ENCODE data around the gene ELOF1.

The ELOF1 gene

DNA sequence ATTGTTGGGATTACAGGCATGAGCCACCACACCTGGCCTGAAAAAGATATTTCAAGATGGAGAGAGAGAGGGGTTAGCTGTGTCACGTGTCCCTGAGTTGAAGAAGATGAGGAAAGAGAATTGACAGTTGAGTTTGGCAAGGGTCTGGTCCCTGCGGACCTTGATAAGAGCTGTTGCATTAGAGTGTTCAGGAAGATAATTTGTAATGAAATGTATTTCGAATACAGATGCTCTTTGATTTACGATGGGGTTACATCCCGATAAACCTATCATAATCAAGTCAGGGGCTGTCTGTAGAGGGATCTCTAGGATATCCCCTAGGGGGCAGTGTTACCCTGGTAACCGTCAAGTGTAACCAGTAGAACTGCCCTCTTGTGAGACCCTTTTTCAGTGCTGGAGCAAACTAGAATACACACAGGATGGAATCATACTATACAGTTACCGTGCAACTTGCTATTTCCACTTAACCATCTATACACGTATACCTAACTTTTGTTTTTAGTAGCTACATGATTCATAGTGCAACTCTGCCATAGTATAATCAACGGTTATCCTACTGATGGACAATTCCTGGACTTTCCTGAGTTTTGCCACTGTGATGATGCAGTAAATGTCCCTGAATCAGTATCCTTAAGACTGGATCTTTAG lies 1.5 kb upstream of the ELOF1 start:
- Histone ChIP-seq H4K91ac (ENCODE audit: low read length) (no peak overlapping the region), H3K14ac (ENCODE audit: low read length in 2 of 2) (no peak overlapping the region), H3K4me3 (ENCODE audit: insufficient read depth in 1 of 2, low read depth in 1 of 2, low read length in 2 of 2) (peak overlapping the region in 1 of 2 experiments; percentile 99), H3K9me3 (ENCODE audit: control insufficient read depth, low read length) (no peaks in the 10 kb centered on the region), H3K27ac (ENCODE audit: low read length, poor library complexity, severe bottlenecking) (no peak overlapping the region), H2BK5ac (ENCODE audit: low read depth, low read length, poor library complexity, severe bottlenecking) (no peak overlapping the region), H2BK12ac (ENCODE audit: low read length in 2 of 2) (no peak overlapping the region), H3K79me1 (replicated peaks; ENCODE audit: low read length, poor library complexity, severe bottlenecking) (peaks cover 13% of the 10 kb centered on the region), H4K8ac (ENCODE audit: low read length) (no peak overlapping the region), H3K4ac (ENCODE audit: low read depth in 1 of 2, low read length in 2 of 2) (no peak overlapping the region), H3K4me1 (ENCODE audit: control insufficient read depth, insufficient read depth, low read depth, low read length) (peaks cover 9% of the 10 kb centered on the region), H2AK5ac (ENCODE audit: low read length, severe bottlenecking) (no peak overlapping the region), H3K27me3 (ENCODE audit: control insufficient read depth in 1 of 2, insufficient read depth in 1 of 2, low read length in 2 of 2) (no peaks in the 10 kb centered on the region), H3K36me3 (ENCODE audit: control insufficient read depth in 1 of 2, insufficient read depth in 2 of 2, low read depth in 1 of 2, low read length in 2 of 2) (peaks cover 5 to 14% of the 10 kb centered on the region in 2 experiments), H2AFZ (ENCODE audit: low read depth, low read length) (no peak overlapping the region), H2BK15ac (ENCODE audit: low read depth, poor library complexity, severe bottlenecking) (no peak overlapping the region), H3K18ac (ENCODE audit: low read depth in 1 of 2, low read length in 2 of 2) (no peak overlapping the region), H3K4me2 (ENCODE audit: low read length, poor library complexity, severe bottlenecking) (no peak overlapping the region), H2BK120ac (ENCODE audit: low read depth, low read length) (no peak overlapping the region), H3K9ac (ENCODE audit: low read length) (peak overlapping the region; percentile 96), H3K23ac (ENCODE audit: low read length in 2 of 2) (no peak overlapping the region)
- 28% methylated on average over 9 of the region's 9 CpGs for WGBS
- peak; percentile 82 for DNase-seq

DNA sequence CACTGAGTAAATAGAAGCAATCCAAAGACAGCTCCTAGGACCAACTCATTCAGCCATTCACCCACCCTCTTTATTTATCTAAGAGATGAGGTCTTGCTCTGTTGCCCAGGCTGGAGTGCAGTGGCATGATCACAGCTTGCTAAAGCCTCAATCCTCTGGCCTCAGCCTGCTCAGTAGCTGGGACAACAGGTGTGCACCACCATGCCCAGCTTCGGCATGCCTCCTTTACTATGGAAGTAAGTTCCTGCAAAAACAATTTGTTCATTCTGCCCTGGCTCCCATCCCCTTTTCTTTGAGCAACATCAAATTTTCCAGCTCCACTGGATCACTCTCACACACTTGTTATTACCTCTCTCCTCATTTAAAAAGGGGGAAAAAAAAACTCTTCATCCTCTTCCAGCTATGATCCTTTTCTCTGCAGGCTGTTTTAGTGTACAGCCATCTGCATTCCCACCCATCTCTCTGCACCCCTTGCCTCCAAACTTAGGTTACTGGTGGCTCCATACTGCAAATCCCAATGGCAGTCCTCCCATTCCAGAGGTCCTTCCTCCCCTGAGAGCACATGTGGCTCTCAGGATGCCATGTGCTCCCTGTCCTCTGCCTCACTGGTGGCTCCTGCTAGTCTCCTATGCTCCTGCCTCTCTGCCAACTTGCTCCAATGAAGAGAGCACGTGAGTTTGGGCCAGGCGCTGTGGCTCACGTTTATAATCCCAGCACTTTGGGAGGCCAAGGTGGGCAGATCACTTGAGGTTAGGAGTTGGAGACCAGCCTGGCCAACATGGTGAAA lies 2.2 kb downstream of the ELOF1 start:
- no peak overlapping the region for H3K14ac ChIP-seq (ENCODE audit: low read length in 2 of 2)
- H3K4me1 ChIP-seq (ENCODE audit: control insufficient read depth, insufficient read depth, low read depth, low read length), result peaks cover 9% of the 10 kb centered on the region
- H3K9ac ChIP-seq (ENCODE audit: low read length), result peak overlapping the region; percentile 43
- peak overlapping the region; percentile 4 for H4K8ac ChIP-seq (ENCODE audit: low read length)
- no peak overlapping the region for H2BK120ac ChIP-seq (ENCODE audit: low read depth, low read length)
- no peak overlapping the region for H2AFZ ChIP-seq (ENCODE audit: low read depth, low read length)
- no peaks in the 10 kb centered on the region for H3K9me3 ChIP-seq (ENCODE audit: control insufficient read depth, low read length)
- H3K23ac ChIP-seq (ENCODE audit: low read length in 2 of 2), result no peak overlapping the region
- peaks cover 29% of the 10 kb centered on the region for H3K79me1 ChIP-seq (replicated peaks; ENCODE audit: low read length, poor library complexity, severe bottlenecking)
- H3K4me2 ChIP-seq (ENCODE audit: low read length, poor library complexity, severe bottlenecking), result no peak overlapping the region
- H3K36me3 ChIP-seq (ENCODE audit: control insufficient read depth in 1 of 2, insufficient read depth in 2 of 2, low read depth in 1 of 2, low read length in 2 of 2), result peaks cover 35 to 47% of the 10 kb centered on the region in 2 experiments
- peak overlapping the region; percentile 25 for H4K91ac ChIP-seq (ENCODE audit: low read length)
- H2BK12ac ChIP-seq (ENCODE audit: low read length in 2 of 2), result no peak overlapping the region
- no peak overlapping the region for H3K4ac ChIP-seq (ENCODE audit: low read depth in 1 of 2, low read length in 2 of 2)
- H2BK15ac ChIP-seq (ENCODE audit: low read depth, poor library complexity, severe bottlenecking), result no peak overlapping the region
- no peak overlapping the region for H3K4me3 ChIP-seq (ENCODE audit: insufficient read depth in 1 of 2, low read depth in 1 of 2, low read length in 2 of 2)
- H3K27me3 ChIP-seq (ENCODE audit: control insufficient read depth in 1 of 2, insufficient read depth in 1 of 2, low read length in 2 of 2), result no peaks in the 10 kb centered on the region
- H3K27ac ChIP-seq (ENCODE audit: low read length, poor library complexity, severe bottlenecking), result no peak overlapping the region
- no peak overlapping the region for H2AK5ac ChIP-seq (ENCODE audit: low read length, severe bottlenecking)
- 96% methylated on average over 4 of the region's 4 CpGs for WGBS
- no peak for DNase-seq
- no peak overlapping the region for H2BK5ac ChIP-seq (ENCODE audit: low read depth, low read length, poor library complexity, severe bottlenecking)
- H3K18ac ChIP-seq (ENCODE audit: low read depth in 1 of 2, low read length in 2 of 2), result no peak overlapping the region

DNA sequence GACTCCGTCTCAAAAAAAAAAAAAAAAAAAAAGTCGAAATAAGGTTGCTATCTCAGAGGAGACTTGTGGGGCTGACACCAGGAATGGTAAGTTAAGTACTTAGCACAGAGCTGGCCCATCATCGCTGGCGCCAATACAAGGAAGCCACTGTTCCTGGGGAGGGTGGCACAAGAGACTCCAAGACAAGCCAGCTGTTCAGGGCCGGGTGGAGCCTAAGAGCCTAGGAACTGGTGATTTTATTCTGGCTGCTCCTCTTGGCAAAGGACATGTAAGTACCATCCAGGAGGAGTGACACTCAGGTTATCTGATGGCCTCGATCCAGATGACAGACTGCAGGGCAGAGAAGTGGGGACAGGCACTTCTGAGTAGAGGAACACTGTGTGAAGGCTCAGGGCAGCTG lies 3.8 kb downstream of the ELOF1 start:
- Histone ChIP-seq H3K36me3 (ENCODE audit: control insufficient read depth in 1 of 2, insufficient read depth in 2 of 2, low read depth in 1 of 2, low read length in 2 of 2) (peaks cover 35 to 58% of the 10 kb centered on the region in 2 experiments), H3K14ac (ENCODE audit: low read length in 2 of 2) (no peak overlapping the region), H3K27ac (ENCODE audit: low read length, poor library complexity, severe bottlenecking) (no peak overlapping the region), H3K4me1 (ENCODE audit: control insufficient read depth, insufficient read depth, low read depth, low read length) (peaks cover 9% of the 10 kb centered on the region), H2BK5ac (ENCODE audit: low read depth, low read length, poor library complexity, severe bottlenecking) (no peak overlapping the region), H2AK5ac (ENCODE audit: low read length, severe bottlenecking) (no peak overlapping the region), H3K79me1 (replicated peaks; ENCODE audit: low read length, poor library complexity, severe bottlenecking) (peaks cover 29% of the 10 kb centered on the region), H2AFZ (ENCODE audit: low read depth, low read length) (no peak overlapping the region), H3K4ac (ENCODE audit: low read depth in 1 of 2, low read length in 2 of 2) (no peak overlapping the region), H2BK12ac (ENCODE audit: low read length in 2 of 2) (no peak overlapping the region), H4K91ac (ENCODE audit: low read length) (no peak overlapping the region), H3K23ac (ENCODE audit: low read length in 2 of 2) (no peak overlapping the region), H3K4me3 (ENCODE audit: insufficient read depth in 1 of 2, low read depth in 1 of 2, low read length in 2 of 2) (no peak overlapping the region), H3K9me3 (ENCODE audit: control insufficient read depth, low read length) (no peaks in the 10 kb centered on the region), H2BK15ac (ENCODE audit: low read depth, poor library complexity, severe bottlenecking) (no peak overlapping the region), H2BK120ac (ENCODE audit: low read depth, low read length) (no peak overlapping the region), H3K9ac (ENCODE audit: low read length) (no peak overlapping the region), H4K8ac (ENCODE audit: low read length) (no peak overlapping the region), H3K18ac (ENCODE audit: low read depth in 1 of 2, low read length in 2 of 2) (no peak overlapping the region), H3K4me2 (ENCODE audit: low read length, poor library complexity, severe bottlenecking) (no peak overlapping the region), H3K27me3 (ENCODE audit: control insufficient read depth in 1 of 2, insufficient read depth in 1 of 2, low read length in 2 of 2) (no peaks in the 10 kb centered on the region)
- no peak for DNase-seq
- 96% methylated on average over 6 of the region's 6 CpGs for WGBS

DNA sequence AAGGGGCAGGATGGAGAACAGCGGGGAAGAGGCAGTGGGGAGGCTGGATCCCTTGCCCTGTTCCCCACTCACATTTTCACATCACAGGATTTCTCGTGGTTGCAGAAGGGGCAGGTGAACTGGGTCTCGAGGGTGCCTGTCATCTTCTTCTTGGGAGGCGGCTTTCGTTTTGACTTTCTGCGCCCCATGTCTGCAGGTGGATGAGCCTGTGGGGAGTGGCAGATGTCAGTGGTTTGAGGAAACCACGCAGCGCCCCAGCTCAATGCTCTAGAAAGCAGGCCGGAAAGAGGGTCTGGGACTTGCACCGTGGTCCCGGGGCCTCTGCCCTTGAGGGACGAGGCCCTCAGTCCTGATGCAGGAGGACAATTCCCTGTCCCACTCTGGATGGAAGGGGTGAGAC lies 4.9 kb downstream of the ELOF1 start:
- Histone ChIP-seq H3K79me1 (replicated peaks; ENCODE audit: low read length, poor library complexity, severe bottlenecking) (peaks cover 27% of the 10 kb centered on the region), H2AK5ac (ENCODE audit: low read length, severe bottlenecking) (no peak overlapping the region), H3K4me1 (ENCODE audit: control insufficient read depth, insufficient read depth, low read depth, low read length) (peaks cover 9% of the 10 kb centered on the region), H3K36me3 (ENCODE audit: control insufficient read depth in 1 of 2, insufficient read depth in 2 of 2, low read depth in 1 of 2, low read length in 2 of 2) (peaks cover 35 to 69% of the 10 kb centered on the region in 2 experiments), H3K27me3 (ENCODE audit: control insufficient read depth in 1 of 2, insufficient read depth in 1 of 2, low read length in 2 of 2) (no peaks in the 10 kb centered on the region), H3K9me3 (ENCODE audit: control insufficient read depth, low read length) (no peaks in the 10 kb centered on the region), H3K27ac (ENCODE audit: low read length, poor library complexity, severe bottlenecking) (no peak overlapping the region), H3K4me3 (ENCODE audit: insufficient read depth in 1 of 2, low read depth in 1 of 2, low read length in 2 of 2) (no peak overlapping the region), H2BK5ac (ENCODE audit: low read depth, low read length, poor library complexity, severe bottlenecking) (no peak overlapping the region), H3K4ac (ENCODE audit: low read depth in 1 of 2, low read length in 2 of 2) (no peak overlapping the region), H2BK12ac (ENCODE audit: low read length in 2 of 2) (no peak overlapping the region), H3K14ac (ENCODE audit: low read length in 2 of 2) (no peak overlapping the region), H2BK120ac (ENCODE audit: low read depth, low read length) (no peak overlapping the region), H4K8ac (ENCODE audit: low read length) (no peak overlapping the region), H2AFZ (ENCODE audit: low read depth, low read length) (no peak overlapping the region), H3K9ac (ENCODE audit: low read length) (no peak overlapping the region), H2BK15ac (ENCODE audit: low read depth, poor library complexity, severe bottlenecking) (no peak overlapping the region), H3K4me2 (ENCODE audit: low read length, poor library complexity, severe bottlenecking) (no peak overlapping the region), H3K23ac (ENCODE audit: low read length in 2 of 2) (no peak overlapping the region), H3K18ac (ENCODE audit: low read depth in 1 of 2, low read length in 2 of 2) (no peak overlapping the region), H4K91ac (ENCODE audit: low read length) (no peak overlapping the region)
- DNase-seq, result no peak
- WGBS, result 99% methylated on average over 11 of the region's 12 CpGs

Measured in mesenchymal stem cell (in vitro differentiated cells and primary cell).